22Rv1 (cell line): ENCODE measurements around the gene GCHFR.

Source experiments
- CTCF ChIP-seq: fragments of 450-650 bp; IDR thresholded peaks from 2 replicates; pipeline ENCODE4 v1.5.1; 2017; ENCODE audit warnings: mild to moderate bottlenecking
- ZFX ChIP-seq: fragments of 450-650 bp; IDR thresholded peaks from 2 replicates; pipeline ENCODE4 v1.6.1; 2017; ENCODE audit warnings: antibody characterized with exemption, borderline replicate concordance

GRCh38 chr15:40746916-40747418 lies 16.9 kb upstream of the GCHFR start:
- TF ChIP-seq CTCF (no peak), ZFX (no peak)
